ENCODE results near the gene SCAF1.

- no peak for TF ChIP-seq CTCF (IDR thresholded peaks at IDR 0.05; ENCODE audit: low read length)
- no peak for TF ChIP-seq EZH2phosphoT487 (IDR thresholded peaks at IDR 0.05; ENCODE audit: low read length)
- no peak for TF ChIP-seq EZH2 (optimal IDR thresholded peaks at IDR 0.05; ENCODE audit: low read depth, low read length)
Observed at GRCh38 chr19:49601482-49602038, 40.4 kb upstream of the SCAF1 start.

Data from MM.1S (cell line).